Chondrocyte (in vitro differentiated cells): Measurements from ENCODE around the gene INO80E. TPM values are rescaled to one million over a fixed set of nuclear protein-coding genes. Genes with fewer than 3 reads are reported as not detected.
"Not testable (repeated sequence)": the region's sequence is repeated elsewhere in the genome, so short reads cannot be mapped to it uniquely, and the experiment has no call there.

Source experiments
- DNase-seq: peaks from one replicate; pipeline ENCODE4 v3.0.0; 2021; ENCODE audit warnings: mixed read lengths, low spot score
- H3K27ac Mint-ChIP-seq: one replicate; pipeline ENCODE4 v1.8.0; 2021; ENCODE audit warnings: mild to moderate bottlenecking, moderate library complexity, mixed read lengths; ENCODE audit not compliant: unreplicated experiment
- H3K27me3 Mint-ChIP-seq: 2 replicates; pipeline ENCODE4 v1.8.0; 2021; ENCODE audit warnings: low read depth, mixed read lengths
- H3K36me3 Mint-ChIP-seq: 2 replicates; pipeline ENCODE4 v1.8.0; 2021; ENCODE audit warnings: low read depth, mixed read lengths
- H3K4me1 Mint-ChIP-seq: 2 replicates; pipeline ENCODE4 v1.8.0; 2021; ENCODE audit warnings: low read depth, mild to moderate bottlenecking, mixed read lengths
- H3K4me3 Mint-ChIP-seq: one replicate; pipeline ENCODE4 v1.8.0; 2021; ENCODE audit warnings: mild to moderate bottlenecking, moderate library complexity, mixed read lengths; ENCODE audit not compliant: unreplicated experiment
- H3K9me3 Mint-ChIP-seq: 2 replicates; pipeline ENCODE4 v1.8.0; 2021; ENCODE audit warnings: low read depth, mixed read lengths
- total RNA-seq: library from RNA; stranded (reverse); gene quantifications from 3 replicates; pipeline ENCODE4 v1.2.1, GENCODE V29; 2021
- TF ChIP-seq, protein P1 (sequence below): fragments of 200-600 bp; sonication (generic); IDR thresholded peaks from 2 replicates; pipeline ENCODE4 v1.5.0; 2021; ENCODE audit warnings: antibody characterized with exemption, mild to moderate bottlenecking, moderate library complexity

INO80E gene
- total RNA-seq, 1 donor from 2014 or later, result 57.1 TPM

DNA sequence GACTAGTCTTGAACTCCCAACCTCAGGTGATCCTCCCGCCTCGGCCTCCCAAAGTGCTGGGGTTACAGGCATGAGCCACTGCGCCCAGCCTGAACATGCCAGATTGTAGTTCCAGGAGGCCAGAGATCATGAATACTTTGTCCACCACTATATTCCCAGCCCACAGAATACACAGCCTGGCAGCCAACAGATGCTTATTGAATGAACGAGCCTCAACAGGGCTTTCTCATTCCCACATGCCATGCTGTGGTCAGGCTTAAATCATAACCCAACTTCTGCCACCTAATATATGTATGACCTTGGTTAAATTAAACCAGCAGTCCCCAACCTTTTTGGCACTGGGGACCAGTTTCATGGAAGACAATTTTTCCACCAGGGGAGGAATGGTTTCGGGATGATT is 37.3 kb upstream of the INO80E start:
- no peak for DNase-seq
- H3K4me1 Mint-ChIP-seq, result peaks cover 18% of the 10 kb centered on the region
- TF ChIP-seq, protein P1, sequence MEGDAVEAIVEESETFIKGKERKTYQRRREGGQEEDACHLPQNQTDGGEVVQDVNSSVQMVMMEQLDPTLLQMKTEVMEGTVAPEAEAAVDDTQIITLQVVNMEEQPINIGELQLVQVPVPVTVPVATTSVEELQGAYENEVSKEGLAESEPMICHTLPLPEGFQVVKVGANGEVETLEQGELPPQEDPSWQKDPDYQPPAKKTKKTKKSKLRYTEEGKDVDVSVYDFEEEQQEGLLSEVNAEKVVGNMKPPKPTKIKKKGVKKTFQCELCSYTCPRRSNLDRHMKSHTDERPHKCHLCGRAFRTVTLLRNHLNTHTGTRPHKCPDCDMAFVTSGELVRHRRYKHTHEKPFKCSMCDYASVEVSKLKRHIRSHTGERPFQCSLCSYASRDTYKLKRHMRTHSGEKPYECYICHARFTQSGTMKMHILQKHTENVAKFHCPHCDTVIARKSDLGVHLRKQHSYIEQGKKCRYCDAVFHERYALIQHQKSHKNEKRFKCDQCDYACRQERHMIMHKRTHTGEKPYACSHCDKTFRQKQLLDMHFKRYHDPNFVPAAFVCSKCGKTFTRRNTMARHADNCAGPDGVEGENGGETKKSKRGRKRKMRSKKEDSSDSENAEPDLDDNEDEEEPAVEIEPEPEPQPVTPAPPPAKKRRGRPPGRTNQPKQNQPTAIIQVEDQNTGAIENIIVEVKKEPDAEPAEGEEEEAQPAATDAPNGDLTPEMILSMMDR, result no peak
- H3K36me3 Mint-ChIP-seq, result no peaks in the 10 kb centered on the region
- no peaks in the 10 kb centered on the region for H3K9me3 Mint-ChIP-seq
- no peak overlapping the region for H3K4me3 Mint-ChIP-seq
- H3K27me3 Mint-ChIP-seq, result no peaks in the 10 kb centered on the region
- H3K27ac Mint-ChIP-seq, result no peak overlapping the region

DNA sequence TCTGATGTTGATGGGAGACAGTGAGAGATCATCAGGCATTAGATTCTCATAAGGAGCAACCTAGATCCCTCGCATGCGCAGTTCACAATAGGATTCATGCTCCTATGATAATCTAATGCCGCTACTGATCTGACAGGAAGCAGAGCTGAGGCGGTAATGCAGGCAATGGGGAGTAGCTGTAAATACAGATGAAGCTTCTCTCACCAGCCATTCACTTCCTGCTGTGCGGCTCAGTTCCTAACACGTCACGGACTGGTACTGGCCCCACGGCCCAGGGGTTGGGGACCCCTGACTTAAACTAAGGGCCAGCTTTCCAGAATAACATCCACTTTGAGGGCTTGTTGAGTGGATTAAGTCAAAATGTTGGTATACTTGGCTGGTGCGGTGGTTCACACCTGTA is 36.7 kb upstream of the INO80E start:
- H3K27me3 Mint-ChIP-seq, result no peaks in the 10 kb centered on the region
- TF ChIP-seq, protein P1, result no peak
- H3K27ac Mint-ChIP-seq, result no peak overlapping the region
- H3K4me1 Mint-ChIP-seq, result peaks cover 18% of the 10 kb centered on the region
- no peak overlapping the region for H3K4me3 Mint-ChIP-seq
- no peak for DNase-seq
- H3K36me3 Mint-ChIP-seq, result no peaks in the 10 kb centered on the region
- H3K9me3 Mint-ChIP-seq, result no peaks in the 10 kb centered on the region

DNA sequence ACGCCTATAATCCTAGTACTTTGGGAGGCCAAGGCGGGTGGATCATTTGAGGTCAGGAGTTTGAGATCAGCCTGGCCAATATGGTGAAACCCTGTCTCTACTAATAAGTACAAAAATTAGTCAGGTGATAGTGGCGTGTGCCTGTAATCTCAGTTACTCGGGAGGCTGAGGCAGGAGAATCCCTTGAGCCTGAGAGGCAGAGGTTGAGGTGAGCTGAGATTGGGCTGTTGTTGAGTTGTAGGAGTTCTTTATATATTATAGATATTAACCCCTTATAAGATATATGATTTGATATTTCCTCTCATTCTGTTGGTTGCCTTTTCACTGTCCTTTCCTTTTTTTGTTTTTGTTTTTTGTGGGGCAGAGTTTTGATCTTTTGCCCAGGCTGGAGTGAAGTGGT is 36.2 kb upstream of the INO80E start:
- H3K27ac Mint-ChIP-seq, DNase-seq, H3K36me3 Mint-ChIP-seq, H3K4me3 Mint-ChIP-seq, H3K27me3 Mint-ChIP-seq, H3K9me3 Mint-ChIP-seq: not testable (repeated sequence)
- H3K4me1 Mint-ChIP-seq, result peaks cover 21% of the 10 kb centered on the region

DNA sequence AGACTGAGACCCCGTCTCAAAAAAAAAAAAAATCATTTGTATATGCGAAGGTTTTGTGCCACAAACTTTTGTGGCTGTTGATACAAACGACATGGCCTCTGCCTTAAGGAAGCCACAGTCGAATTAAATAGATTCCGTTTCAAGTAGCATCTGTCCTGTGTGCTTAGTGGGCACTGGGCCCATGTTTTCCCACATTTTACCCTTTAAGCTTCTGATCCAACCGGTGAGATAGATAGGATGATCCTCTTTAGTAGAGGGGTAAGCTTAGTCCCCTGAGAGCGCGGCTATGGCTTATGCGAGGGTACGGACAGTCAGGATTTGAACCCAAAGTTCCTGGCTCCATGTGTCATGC is 34.9 kb upstream of the INO80E start:
- Mint-ChIP-seq H3K27me3 (no peaks in the 10 kb centered on the region), H3K4me1 (peaks cover 23% of the 10 kb centered on the region), H3K36me3 (no peaks in the 10 kb centered on the region), H3K9me3 (no peaks in the 10 kb centered on the region), H3K27ac (peak overlapping the region; percentile 77), H3K4me3 (peak overlapping the region; percentile 84)
- TF ChIP-seq, protein P1, result no peak
- no peak for DNase-seq

DNA sequence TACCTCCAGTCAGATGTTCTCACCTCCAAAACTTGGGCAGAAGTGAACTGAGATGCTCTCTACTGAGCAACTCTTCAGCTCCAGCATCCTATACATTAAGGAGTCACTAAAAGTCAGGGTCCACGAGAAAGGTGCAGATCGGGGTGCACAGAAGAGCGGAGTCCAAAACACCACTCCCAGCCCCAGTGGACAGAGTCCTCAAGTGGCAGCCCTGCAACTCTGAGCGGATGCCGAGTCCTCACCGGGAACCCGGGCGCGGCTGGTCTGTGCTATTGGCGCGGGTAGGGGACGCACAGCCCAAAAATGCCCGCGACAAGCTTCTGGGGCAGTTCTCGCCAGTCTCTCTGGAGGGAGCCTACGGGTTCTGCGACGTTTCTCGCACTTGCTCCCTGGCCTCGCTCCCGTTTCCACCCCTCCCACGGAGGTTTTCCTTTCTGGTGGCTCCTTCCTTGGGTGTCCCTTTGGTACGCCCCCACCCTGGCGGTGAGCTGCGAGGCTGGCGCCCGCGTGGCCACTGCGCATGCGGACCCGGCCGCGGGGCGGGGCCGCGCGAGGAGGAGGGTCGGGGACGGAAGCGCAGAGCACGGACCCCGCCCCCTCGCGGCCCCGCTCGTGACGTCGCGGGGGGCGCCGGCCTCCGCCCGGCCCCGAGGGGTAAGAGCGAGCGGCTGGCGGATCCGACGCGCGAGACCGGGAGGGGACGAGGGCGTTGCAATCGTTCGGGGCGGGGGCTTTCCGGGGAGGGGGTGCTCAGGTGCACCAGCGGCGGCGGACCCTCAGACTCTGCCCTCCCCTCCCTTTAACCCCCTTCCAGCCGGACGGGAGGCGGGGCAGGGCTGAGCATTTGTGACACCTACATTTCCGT is 34.3 kb upstream of the INO80E start, which contains the start of gene TMEM219:
Gene TMEM219 (plus strand): TSS at position 601 of the 865 bp plus-strand sequence. CDS start 1,065 bp downstream, outside the sequence.
- DNase-seq, result no peak
- Mint-ChIP-seq H3K27me3 (no peaks in the 10 kb centered on the region), H3K36me3 (no peaks in the 10 kb centered on the region), H3K27ac (peak within 1 kb of the TSS; percentile 94), H3K9me3 (no peaks in the 10 kb centered on the region), H3K4me3 (peak within 1 kb of the TSS; percentile 84), H3K4me1 (peaks cover 23% of the 10 kb centered on the region)
- TF ChIP-seq, protein P1, result peak; percentile 75
